ENCODE data around the gene MAP3K8.
A peak's percentile ranks its signal among the peaks of the same experiment; 100 is the strongest.

The MAP3K8 gene

GRCh38 chr10:30433730-30434272 lies at the start of gene MAP3K8:
Gene MAP3K8, plus strand, starts transcription at chr10:30434184. Its CDS starts 4,755 bp downstream, at chr10:30438939.
- peak; percentile 93 for DNase-seq

DNA sequence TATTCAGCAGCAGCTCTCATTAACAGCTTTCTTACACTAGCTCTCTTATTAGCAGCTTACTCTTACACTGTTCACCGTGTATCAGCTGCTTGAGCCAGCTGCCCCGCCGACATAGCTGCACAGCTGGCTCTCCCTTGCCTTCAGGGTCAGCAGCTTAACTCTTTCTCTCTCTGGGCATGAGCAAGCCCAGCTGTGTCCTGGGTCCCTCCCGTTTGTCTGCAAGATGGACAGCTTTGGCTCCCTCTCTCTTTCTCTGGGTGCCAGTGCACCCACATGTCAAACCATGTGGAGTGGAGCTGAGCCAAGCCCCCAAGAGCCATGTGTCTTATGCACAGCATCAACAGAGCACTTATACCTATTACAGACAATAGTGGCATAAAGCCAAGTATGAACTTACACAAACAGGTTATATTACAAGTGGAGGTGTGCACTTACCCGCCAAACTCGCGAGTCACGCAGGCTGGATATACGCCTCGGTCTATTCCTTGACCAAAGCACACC lies 49.2 kb upstream of the MAP3K8 start:
- DNase-seq, result peak; percentile 19

DNA sequence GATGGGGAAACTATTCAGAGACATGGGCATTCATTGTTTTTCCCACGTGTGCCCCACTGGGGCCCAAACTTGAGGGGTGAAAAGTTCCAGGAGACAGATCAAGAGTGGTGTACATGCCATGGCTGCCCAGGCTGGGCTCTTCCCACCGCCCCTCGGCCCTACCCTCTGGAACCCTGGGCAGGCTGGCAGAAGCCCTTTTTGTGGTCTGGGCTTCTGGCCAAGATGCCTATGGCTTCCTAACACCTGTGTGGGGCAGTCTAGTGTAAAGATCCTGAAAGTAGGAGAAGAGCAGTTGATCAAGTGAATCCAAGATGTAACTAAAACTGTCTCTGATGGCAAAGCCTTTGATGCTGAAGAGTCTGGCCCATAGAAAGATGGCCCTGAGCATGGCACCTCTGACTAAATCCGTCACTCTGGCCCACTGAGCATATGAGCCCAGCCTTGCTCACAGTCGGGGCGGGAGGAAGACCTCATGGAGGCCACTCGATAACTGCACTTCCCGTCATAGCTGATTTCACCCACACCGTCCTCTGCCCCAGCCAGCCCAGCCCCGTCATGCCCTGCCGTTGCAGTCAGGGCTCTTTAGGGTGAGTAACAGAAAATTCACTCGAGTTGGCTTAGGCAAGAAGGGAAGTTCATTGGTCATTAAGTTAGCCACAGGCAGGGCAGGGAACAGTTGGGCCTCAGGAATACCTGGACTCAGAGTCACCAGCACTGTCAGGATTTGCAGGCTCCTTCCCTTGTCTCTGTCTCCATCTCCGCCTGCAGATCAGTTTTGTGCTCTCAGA lies 47.0 kb upstream of the MAP3K8 start:
- DNase-seq, result no peak

DNA sequence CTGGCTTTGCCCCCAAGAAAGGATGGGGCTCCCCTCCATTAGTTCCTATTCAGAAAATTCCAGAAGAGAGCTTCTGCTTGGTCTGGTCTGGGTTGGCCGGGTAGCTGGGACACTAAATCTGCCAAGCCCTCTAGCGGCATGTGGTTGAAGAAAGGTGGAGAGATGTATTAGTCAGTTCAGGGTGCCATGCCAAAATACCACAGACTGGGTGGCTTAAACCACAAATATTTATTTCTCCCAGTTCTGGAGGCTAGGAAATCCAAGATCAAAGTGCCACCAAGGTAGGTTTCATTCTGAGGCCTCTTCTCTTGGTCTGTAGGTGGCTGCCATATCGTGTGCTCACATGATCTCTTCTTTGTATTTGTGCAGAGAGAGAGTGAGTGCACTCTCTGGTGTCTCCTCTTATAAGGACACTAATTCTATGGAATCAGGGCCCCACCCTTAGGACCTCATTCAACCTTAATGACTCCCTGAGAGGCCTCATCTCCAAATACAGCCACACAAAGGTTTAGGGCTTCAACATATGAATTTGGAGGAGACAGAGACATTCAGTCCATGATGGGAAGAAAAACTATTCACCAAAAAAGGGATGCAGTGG lies 46.2 kb upstream of the MAP3K8 start:
- DNase-seq, result no peak

DNA sequence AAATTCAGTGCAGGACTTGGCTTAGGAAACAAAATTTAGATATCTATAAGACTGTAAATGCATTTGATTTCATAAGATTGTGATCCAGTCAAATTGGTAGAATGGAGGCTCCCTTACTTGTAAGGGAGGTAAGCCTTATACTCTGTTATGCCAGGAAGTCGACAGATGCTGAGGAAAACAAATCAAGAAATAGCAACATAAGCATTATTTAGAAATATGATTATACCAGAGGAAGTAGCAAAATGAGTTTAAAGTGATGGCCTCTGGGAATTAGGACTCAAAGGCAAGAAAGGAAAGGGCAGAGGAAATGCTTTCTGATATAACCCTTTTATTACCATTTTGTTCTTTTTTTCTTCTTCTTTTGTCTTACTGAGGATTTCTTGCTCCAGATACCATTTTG lies 44.4 kb upstream of the MAP3K8 start:
- DNase-seq, result no peak

- no peak for DNase-seq
Observed at GRCh38 chr10:30390207-30390606, 43.8 kb upstream of the MAP3K8 start.

GRCh38 chr10:30391266-30391665 lies 42.7 kb upstream of the MAP3K8 start:
- DNase-seq, result no peak

GRCh38 chr10:30392564-30392990 lies 41.4 kb upstream of the MAP3K8 start:
- peak; percentile 46 for DNase-seq

GRCh38 chr10:30396293-30396692 lies 37.7 kb upstream of the MAP3K8 start:
- peak; percentile 83 for DNase-seq

GRCh38 chr10:30396698-30397097 lies 37.3 kb upstream of the MAP3K8 start:
- no peak for DNase-seq

GRCh38 chr10:30398193-30398592 lies 35.8 kb upstream of the MAP3K8 start:
- DNase-seq, result no peak

DNA sequence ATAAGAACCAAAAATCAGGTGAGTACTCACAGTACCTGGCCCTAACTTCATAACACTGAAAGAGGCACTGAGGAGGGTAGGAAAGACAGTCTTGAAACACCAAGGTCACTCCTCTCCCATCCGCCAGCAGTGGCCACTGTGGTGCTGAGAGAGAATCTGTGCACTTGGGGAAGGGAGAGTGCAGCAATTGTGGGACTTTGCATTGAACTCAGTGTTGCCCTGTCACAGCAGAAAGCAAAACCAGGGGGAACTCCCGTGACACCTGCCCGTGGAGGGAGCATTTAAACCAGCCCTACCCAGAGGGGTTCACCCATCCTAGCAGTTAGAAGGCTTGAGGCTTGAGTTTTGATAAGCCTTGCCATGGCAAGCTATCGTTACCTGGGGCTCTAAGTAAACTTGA lies 35.2 kb upstream of the MAP3K8 start:
- DNase-seq, result no peak

DNA sequence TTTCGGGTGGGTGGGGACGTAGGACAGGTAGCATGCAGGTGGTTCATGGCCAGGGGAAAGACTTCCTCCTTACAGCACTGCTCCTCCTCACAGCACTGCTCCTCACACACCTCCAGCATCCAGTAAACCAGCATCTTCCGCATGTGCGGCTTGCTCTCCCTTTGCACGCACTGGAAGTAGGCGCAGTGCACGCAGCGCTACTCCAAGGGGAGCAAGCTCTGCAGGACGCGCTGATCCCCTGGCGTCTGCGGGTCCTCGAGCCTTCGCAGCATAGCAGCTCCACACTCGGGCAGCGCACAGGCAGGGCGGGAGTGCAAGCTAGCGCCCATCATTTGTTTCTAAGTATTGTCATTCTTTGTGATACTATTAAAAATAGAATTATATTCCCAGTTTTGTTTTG lies 30.5 kb upstream of the MAP3K8 start:
- no peak for DNase-seq

- DNase-seq, result no peak
Observed at GRCh38 chr10:30404540-30404939, 29.4 kb upstream of the MAP3K8 start.

DNA sequence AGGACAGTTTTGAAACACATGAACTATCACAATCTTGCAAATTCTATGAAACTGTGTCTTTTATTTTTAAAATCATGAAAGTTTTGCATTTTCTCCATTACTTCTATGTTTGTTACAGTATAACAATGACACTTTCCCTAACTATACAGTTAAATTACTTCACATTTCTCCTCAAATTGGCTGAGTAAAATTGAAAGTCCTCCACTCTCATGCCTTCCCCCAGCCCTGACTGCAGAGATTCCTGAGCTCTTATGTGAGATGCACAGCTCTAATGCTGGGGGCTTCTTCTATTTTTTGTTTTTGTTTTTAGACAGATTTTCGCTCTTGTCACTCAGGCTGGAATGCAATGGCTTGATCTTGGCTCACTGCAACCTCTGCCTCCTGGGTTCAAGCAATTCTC lies 22.7 kb upstream of the MAP3K8 start:
- DNase-seq, result no peak

GRCh38 chr10:30412901-30413300 lies 21.1 kb upstream of the MAP3K8 start:
- no peak for DNase-seq

DNA sequence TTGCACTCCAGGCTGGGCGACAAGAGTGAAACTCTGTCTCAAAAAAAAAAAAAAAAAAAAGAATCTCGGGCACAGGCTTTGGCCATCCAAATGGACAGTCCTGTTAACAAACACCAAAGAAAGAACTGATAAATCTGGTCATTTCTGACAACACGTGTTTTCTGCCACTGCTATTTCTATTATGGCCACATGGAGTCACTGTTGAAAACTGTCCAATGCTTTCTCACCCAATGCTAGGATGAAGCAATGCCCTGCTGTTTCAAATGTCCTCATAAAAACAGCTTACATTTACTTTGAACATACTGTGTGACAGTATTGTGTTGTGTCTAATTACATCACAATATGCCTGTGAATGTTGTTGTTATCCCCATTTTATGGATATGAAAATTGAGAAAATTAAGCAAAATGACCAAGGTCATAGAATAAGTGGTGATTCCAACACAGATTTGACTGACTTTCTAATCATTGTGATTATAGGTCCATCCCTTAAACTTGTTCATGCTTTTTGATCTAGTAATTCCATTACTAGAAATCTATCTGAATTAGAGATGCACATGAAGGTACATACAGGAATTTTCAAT lies 19.9 kb upstream of the MAP3K8 start:
- DNase-seq, result peak; percentile 75

DNA sequence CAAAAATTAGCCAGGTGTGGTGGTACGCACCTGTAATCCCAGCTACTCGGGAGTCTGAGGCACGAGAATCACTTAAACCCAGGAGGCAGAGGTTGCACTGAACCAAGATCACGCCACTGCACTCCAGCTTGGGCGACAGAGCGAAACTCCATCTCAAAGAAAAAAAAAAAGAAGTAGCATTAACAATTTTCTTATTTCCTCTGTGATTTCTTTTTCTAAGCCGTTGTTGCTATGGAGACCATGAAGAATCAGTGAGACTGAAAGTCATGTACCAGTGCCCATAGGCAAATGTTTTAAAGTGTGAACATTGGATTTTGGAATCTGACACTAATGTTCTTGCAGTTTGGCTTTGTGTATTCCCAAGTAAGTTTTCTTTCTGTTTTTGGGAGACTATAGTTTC lies 18.4 kb upstream of the MAP3K8 start:
- DNase-seq, result peak; percentile 40

DNA sequence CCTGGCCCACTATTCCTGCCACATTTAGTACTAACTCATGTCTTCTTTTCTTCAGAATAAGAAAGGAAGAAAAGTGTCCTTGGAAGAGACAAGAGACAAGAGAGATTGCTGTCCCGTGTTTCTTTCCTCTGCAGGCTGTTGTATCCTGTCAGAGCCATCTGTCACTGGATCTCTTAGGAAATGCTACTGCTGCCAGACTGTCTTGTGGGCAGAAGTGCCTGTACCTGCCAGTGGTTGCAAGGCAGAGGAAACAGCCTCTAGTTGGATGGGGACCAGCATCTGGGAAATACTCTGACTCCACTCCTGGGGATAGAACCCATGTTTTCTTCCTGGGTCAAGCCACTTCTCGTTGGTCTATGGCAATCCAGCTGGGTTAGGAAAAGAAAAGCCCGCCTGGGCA lies 16.7 kb upstream of the MAP3K8 start:
- no peak for DNase-seq

DNA sequence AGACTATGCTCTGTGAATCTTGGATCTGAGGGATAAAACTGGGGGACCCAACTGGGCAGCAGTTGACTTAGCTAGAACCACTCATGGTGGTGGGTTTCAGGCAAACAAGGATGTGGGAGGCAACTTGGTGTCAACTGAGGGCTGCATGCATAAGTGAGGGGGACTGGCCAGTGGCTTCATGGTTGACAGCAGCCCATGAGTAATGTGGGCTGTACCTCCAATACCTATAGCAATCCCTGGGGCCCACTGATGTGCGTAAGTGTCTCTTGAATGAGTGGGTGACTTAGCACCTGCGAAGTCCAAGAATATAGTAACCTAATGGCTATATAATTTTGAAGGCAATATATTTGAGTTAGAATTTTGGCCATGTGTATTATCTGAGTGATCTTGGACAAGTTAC lies 13.7 kb upstream of the MAP3K8 start:
- DNase-seq, result no peak

GRCh38 chr10:30420766-30421165 lies 13.2 kb upstream of the MAP3K8 start:
- DNase-seq, result no peak

- peak; percentile 47 for DNase-seq
Observed at GRCh38 chr10:30422151-30422695, 11.8 kb upstream of the MAP3K8 start.

GRCh38 chr10:30422981-30423654 lies 10.9 kb upstream of the MAP3K8 start:
- DNase-seq, result peak; percentile 83

All from MV-4-11 (cell line).